GM19035 (cell line): ENCODE data around the gene JCHAIN.
"Not testable (repeated sequence)": the region's sequence is repeated elsewhere in the genome, so short reads cannot be mapped to it uniquely, and the experiment has no call there.

ENCODE experiments used
- ATAC-seq: cut with Tn5 transposase; IDR thresholded peaks from one replicate; pipeline ENCODE4 v1.9.1; 2021; ENCODE audit not compliant: unreplicated experiment

The JCHAIN gene

DNA sequence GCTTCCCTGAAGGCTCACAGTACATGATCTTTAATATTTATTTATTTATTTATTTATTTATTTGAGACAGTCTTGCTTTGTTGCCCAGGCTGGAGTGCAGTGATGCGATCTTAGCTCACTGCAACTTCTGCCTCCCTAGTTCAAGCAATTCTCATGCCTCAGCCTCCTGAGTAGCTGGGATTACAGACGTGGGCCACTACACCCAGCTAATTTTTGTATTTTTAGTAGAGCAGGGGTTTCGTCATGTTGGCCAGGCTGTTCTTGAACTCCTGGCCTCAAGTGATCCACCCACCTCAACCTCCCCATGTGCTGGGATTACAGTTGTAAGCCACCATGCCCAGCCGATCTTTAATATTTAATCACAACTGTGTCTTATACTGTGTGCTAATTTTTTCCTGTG is 15.6 kb downstream of the JCHAIN start:
- not testable (repeated sequence) for ATAC-seq

DNA sequence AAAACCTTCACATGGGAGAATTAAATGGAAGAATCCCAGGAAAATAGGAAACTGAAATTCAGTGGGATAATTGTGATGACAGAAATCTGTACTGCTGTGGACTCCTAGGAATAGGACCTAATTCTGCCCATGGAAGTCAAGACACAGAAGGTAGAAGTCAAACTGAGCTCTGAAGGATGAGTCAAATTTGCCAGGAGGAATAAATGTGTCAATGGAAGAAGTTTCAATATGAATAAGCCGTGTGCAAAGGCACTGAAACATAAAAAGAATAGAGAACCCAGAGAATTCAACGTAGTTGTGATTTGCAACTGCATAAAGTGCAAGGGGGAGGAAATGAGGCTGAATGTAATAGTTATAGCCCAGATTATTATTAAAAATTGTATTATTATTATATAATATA is 26.1 kb downstream of the JCHAIN start:
- ATAC-seq: no peak

DNA sequence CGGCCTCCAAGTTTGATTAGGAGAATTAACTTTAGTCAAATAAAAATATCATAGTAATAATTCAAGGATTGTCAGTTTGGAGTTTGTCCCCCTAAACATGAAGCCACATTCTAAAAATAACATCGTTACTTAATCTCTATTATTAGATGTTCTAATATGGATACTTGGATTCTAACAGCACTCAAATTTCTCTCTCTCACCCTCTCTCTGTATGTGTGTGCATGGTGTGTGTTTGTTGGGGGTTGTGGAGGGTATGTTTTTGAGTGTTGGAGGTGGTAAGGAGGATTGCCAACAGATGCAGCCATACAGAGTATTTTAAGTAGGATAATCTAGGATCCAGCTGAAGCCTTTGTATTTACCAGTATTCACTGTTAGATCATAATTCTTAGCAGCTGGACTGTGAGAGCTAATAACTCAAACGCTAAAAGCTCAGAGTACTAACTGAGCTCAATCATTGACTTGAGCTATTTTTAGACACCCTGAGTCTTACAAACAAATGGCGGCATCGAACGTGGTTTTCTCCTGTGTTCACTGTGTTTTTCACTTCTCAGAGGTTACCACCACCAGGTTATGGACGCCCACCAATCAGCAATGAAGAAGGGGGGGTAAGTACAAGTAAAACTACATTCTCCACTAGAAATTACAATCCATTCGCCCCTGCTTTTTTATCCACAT is 28.9 kb downstream of the JCHAIN start:
- ATAC-seq: no peak

DNA sequence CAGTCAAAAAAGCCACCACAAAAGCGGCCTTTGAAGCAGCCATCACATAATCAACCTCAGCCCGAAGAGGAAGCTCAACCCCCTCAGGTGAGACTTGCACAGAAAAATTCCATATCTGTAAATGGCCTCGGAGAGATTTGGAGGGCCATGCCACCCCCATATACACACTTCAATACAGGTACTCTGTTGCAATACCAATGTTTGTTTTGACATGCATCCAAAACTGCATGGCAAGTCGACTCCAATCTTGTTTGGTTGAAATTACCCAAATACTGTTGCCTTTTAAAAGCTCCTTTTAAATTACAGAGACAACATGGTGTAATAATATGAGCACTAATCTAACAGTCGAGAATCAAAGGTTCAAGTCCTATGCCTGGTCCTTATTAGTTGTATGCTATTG is 31.8 kb downstream of the JCHAIN start:
- no peak for ATAC-seq

- ATAC-seq: no peak
These were observed 34.3 kb downstream of the JCHAIN start for GRCh38 chr4:70632028-70632427.

DNA sequence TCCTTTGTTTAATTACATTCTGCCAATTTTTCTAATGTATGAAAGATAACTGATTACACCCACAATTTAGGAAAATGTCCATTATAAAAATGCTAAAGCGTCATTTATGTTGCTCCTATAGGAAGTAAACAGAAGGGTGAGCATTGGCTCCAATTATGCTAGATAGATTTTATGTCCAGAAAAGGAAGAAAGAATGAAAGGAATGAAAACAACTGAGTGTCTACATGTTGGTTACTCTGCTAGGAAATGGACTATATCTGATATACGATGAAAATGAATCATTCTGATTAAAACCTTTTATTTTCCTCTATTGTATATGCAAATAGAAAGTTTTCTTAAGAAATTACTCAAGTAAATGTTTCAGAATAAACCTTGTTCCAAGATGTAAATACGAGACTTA is 36.1 kb downstream of the JCHAIN start:
- ATAC-seq: no peak

DNA sequence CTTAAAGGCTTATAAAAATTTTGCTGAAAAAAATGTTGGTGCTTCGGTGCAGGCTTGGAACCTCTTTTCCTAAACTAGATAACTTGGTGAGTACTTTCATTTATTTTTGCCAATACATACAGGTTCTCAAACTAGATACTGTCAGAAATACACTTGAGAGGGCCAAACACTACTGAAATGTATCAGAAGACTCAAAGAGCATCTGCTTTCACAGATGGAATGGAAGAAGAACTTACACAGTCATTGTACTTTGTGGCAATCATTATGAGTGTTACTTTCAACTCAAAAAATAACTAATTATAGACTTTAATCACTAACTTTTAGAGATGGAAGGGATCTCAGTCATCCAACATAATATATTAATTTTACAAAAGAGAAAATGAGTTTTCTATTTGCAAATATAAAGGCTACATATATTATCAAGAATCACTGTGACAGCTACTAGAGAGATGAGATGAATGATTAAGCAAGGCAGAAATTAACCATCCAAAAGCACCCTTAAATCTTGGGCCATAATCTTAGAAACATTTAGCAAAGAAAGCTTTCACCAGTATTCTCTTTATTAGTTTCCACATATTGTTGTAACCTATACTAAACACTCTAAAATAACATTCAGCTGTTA is 36.7 kb downstream of the JCHAIN start:
- ATAC-seq: peak; percentile 61

DNA sequence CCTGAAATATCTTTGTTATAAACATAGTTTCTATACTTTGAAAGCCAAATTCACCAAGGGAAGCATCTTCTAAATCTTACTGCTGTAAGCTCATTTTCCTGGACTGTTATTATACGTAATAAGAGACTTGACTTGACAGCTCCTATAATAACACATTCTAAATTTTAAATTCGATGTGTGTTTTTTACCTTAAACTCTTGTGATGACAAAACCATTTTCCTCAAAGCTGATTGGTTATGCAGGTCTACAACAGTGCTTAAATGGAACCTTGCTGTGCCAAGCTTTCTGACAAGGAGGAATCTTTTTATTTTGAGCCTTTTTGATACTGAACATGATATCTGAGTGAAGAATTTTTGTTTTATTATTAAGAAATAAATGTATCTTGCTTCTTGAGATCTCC is 37.9 kb downstream of the JCHAIN start, which contains the start of gene ENAM:
Gene ENAM (plus strand): TSS at position 301 of the 400 bp plus-strand sequence. CDS start 757 bp downstream, outside the sequence.
- no peak for ATAC-seq

- no peak for ATAC-seq
These were observed 38.7 kb downstream of the JCHAIN start for GRCh38 chr4:70627620-70628019.

GRCh38 chr4:70624226-70624793 is 42.0 kb downstream of the JCHAIN start:
- ATAC-seq: no peak

- ATAC-seq: no peak
These were observed 43.0 kb downstream of the JCHAIN start for GRCh38 chr4:70623323-70623722.

GRCh38 chr4:70619778-70620177 is 46.5 kb downstream of the JCHAIN start:
- no peak for ATAC-seq

GRCh38 chr4:70619288-70619687 is 47.0 kb downstream of the JCHAIN start:
- no peak for ATAC-seq

- ATAC-seq: peak; percentile 3
These were observed 52.1 kb downstream of the JCHAIN start for GRCh38 chr4:70614184-70614555.

DNA sequence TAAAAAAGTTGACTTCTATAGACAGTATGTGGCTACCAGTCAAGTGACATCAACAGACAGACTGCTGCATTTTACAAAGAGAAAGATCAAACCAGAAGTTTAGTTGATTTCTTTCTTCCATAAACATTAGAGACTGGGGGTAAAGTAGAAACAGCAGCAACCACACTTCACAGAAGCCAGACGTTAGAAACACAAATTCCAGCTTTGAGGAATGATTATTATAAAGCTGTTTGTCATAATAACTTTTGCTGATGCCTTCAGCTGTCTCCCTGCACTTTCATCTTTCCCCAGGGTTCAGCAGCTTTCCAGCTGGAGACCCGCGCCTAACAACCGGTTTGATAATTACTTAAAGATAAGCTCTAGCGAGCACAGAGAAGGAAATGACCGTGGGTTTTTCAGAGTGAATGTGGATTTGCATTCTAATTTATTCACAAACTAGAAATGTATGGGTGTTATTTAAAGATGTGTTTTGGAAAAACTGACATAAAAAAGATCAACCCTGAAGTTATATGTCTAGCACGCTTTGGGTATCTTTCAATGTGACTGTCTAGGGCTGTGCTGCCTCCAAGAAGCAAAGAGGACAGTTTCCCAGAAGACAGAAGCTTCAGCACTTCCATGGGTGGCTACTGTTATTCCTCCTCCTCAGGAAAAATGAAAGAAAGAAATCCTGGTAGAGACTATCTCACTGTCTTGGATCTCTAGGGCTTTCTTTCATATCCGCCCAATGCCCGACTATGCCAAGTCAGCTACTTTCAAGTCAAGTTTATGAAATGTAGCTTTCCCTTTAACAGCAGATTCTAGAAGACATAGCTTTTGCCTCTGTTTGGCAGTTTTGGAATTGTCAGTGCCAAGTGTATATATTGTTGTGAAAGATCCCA is 52.8 kb downstream of the JCHAIN start:
- peak; percentile 53 for ATAC-seq

GRCh38 chr4:70608324-70608723 is 58.0 kb downstream of the JCHAIN start:
- no peak for ATAC-seq

DNA sequence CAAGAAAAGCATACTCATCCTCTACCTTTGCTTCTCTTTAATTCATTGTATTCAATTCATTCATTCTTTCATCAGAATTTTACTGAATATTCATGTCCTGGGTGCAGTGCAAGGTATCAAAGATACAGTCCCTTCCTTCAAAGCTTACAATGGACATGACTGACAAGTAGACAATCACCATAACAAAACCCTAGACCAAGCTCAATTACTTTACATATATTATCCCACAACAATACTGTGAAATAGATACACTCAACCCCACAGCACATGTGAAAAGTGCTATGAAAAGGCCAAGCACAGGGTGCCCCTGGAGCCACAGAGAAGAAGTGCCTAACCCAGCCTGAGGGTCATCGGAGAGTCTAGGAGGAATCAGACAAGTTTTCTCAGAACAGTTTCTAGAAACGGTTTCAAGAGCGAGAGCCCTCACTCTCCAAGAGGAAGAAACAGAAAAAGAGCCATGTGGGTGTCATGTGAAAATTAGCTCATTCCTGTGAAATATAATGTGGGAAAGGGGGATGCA is 58.9 kb downstream of the JCHAIN start:
- ATAC-seq: no peak

GRCh38 chr4:70606459-70606858 is 59.8 kb downstream of the JCHAIN start:
- ATAC-seq: no peak
